ENCODE data around the gene RHOG.

GRCh38 chr11:3796346-3796745 is 44.4 kb downstream of the RHOG start:
- TF ChIP-seq CTCF (IDR thresholded peaks at IDR 0.05) = no peak
- TF ChIP-seq POLR2A (IDR thresholded peaks at IDR 0.05) = no peak

Measured in transverse colon (tissue), 3 donors.